Dermis blood vessel endothelial cell (primary cell): ENCODE results near the gene DLD. TPM values are rescaled to one million over a fixed set of nuclear protein-coding genes. Genes with fewer than 3 reads are reported as not detected.

Experiments used
- total RNA-seq: library from RNA; depleted of rRNA; stranded (reverse); fragments of >200 nt; gene quantifications from 2 replicates; pipeline ENCODE4 v1.2.3, GENCODE V29; 2014

Gene DLD
- total RNA-seq, 1 donor from 2014 or later: 53.8 TPM

Other genes starting within 250 kb of the DLD start
- gene SLC26A4, start 230.4 kb upstream of the DLD start, total RNA-seq: 8.0 and 9.4 TPM in 2 replicates
- gene CBLL1, start 147.0 kb upstream of the DLD start, total RNA-seq: 18.1 and 18.9 TPM in 2 replicates
- not detected in 2 replicates for gene SLC26A3, start 88.0 kb upstream of the DLD start, total RNA-seq
- 485 and 583 TPM in 2 replicates for gene LAMB1, start 112.0 kb downstream of the DLD start, total RNA-seq
- 0.17 and 0.23 TPM in 2 replicates for gene LAMB4, start 239.2 kb downstream of the DLD start, total RNA-seq